Smooth muscle cell (in vitro differentiated cells): Measurements from ENCODE around the gene LRCOL1. TPM values are rescaled to one million over a fixed set of nuclear protein-coding genes. Genes with fewer than 3 reads are reported as not detected.

Source experiments
- DNase-seq: peaks from one replicate; lab custom pipeline; 2025; ENCODE audit not compliant: unreplicated experiment; lab: John Stamatoyannopoulos, UW
- H2AFZ ChIP-seq: fragments of 200-600 bp; sonication (generic); 2 replicates; pipeline ENCODE4 v1.6.0; 2016; ENCODE audit warnings: antibody characterized with exemption, low read depth, mild to moderate bottlenecking
- H3F3A ChIP-seq: fragments of 200-600 bp; sonication (generic); 2 replicates; pipeline ENCODE4 v1.6.0; 2017; ENCODE audit warnings: antibody characterized with exemption, low read depth
- H3K27ac ChIP-seq: fragments of 200-600 bp; sonication (generic); 2 replicates; pipeline ENCODE4 v1.5.1; 2016; ENCODE audit warnings: low read depth, mild to moderate bottlenecking
- H3K27me3 ChIP-seq: fragments of 200-600 bp; sonication (generic); 2 replicates; pipeline ENCODE4 v1.6.1; 2016; ENCODE audit warnings: low read depth, mild to moderate bottlenecking
- H3K36me3 ChIP-seq: fragments of 200-600 bp; sonication (generic); 2 replicates; pipeline ENCODE4 v1.5.1; 2016; ENCODE audit warnings: low read depth
- H3K4me1 ChIP-seq: fragments of 200-600 bp; sonication (generic); 2 replicates; pipeline ENCODE4 v1.5.1; 2016; ENCODE audit warnings: low read depth
- H3K4me2 ChIP-seq: fragments of 200-600 bp; sonication (generic); 2 replicates; pipeline ENCODE4 v1.6.0; 2016; ENCODE audit warnings: mild to moderate bottlenecking
- H3K4me3 ChIP-seq: fragments of 200-600 bp; sonication (generic); 2 replicates; pipeline ENCODE4 v1.5.1; 2016; ENCODE audit warnings: mild to moderate bottlenecking
- H3K79me2 ChIP-seq: fragments of 200-600 bp; sonication (generic); 2 replicates; pipeline ENCODE4 v1.6.0; 2016; ENCODE audit warnings: low read depth, mild to moderate bottlenecking
- H3K9ac ChIP-seq: fragments of 200-600 bp; sonication (generic); 2 replicates; pipeline ENCODE4 v1.6.0; 2016; ENCODE audit warnings: low read depth
- H3K9me3 ChIP-seq: fragments of 200-600 bp; sonication (generic); replicated peaks from 2 replicates; pipeline ENCODE4 v1.5.1; 2016; ENCODE audit warnings: low read depth
- H4K20me1 ChIP-seq: fragments of 200-600 bp; sonication (generic); 2 replicates; pipeline ENCODE4 v1.6.0; 2016; ENCODE audit warnings: low read depth
- WGBS: methylation state at CpG from one replicate; pipeline ENCODE4 v1.1.7; 2016; ENCODE audit warnings: low lambda C conversion rate; 5-methylcytosine and 5-hydroxymethylcytosine counted together
- polyA plus RNA-seq: library from polyadenylated mRNA; unstranded; fragments of >200 nt; fragmentation: Nextera tagmentation; extraction: Ambion mirVana; gene quantifications from 2 replicates; pipeline ENCODE4 v1.2.1, GENCODE V29; 2016
- total RNA-seq: library from RNA; depleted of rRNA; stranded (reverse); fragments of >200 nt; gene quantifications from 2 replicates; pipeline ENCODE4 v1.2.3, GENCODE V29; 2014
- TF ChIP-seq, protein P1 (sequence below): fragments of 200-600 bp; sonication (generic); IDR thresholded peaks from 2 replicates; pipeline ENCODE4 v1.5.1; 2017; ENCODE audit warnings: borderline replicate concordance, mild to moderate bottlenecking, antibody characterized with exemption; ENCODE audit not compliant: insufficient read depth, poor library complexity, severe bottlenecking

Gene LRCOL1
- total and polyA plus RNA-seq, 2 experiments from 2014 or later: not detected

- H3K79me2 ChIP-seq: no peaks in the 10 kb centered on the region
These were observed 10.7 kb upstream of the LRCOL1 start for GRCh38 chr12:132620899-132621656.

GRCh38 chr12:132620113-132620898 is 9.9 kb upstream of the LRCOL1 start:
- Histone ChIP-seq H3K9me3 (peaks cover 6% of the 10 kb centered on the region), H3K9ac (no peak overlapping the region), H4K20me1 (peaks cover 3% of the 10 kb centered on the region), H3K4me2 (no peak overlapping the region), H2AFZ (no peak overlapping the region), H3K4me1 (peaks cover 3% of the 10 kb centered on the region), H3K27ac (no peak overlapping the region), H3K36me3 (no peaks in the 10 kb centered on the region), H3K27me3 (peaks cover 50% of the 10 kb centered on the region), H3K4me3 (no peak overlapping the region), H3F3A (peaks cover 4% of the 10 kb centered on the region), H3K79me2 (no peaks in the 10 kb centered on the region)
- TF ChIP-seq, protein P1, sequence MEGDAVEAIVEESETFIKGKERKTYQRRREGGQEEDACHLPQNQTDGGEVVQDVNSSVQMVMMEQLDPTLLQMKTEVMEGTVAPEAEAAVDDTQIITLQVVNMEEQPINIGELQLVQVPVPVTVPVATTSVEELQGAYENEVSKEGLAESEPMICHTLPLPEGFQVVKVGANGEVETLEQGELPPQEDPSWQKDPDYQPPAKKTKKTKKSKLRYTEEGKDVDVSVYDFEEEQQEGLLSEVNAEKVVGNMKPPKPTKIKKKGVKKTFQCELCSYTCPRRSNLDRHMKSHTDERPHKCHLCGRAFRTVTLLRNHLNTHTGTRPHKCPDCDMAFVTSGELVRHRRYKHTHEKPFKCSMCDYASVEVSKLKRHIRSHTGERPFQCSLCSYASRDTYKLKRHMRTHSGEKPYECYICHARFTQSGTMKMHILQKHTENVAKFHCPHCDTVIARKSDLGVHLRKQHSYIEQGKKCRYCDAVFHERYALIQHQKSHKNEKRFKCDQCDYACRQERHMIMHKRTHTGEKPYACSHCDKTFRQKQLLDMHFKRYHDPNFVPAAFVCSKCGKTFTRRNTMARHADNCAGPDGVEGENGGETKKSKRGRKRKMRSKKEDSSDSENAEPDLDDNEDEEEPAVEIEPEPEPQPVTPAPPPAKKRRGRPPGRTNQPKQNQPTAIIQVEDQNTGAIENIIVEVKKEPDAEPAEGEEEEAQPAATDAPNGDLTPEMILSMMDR: no peak
- 82% methylated on average over 27 of the region's 29 CpGs for WGBS
- no peak for DNase-seq

More at GRCh38 chr12:132620899-132621656, 10.7 kb upstream of the LRCOL1 start:
- WGBS: 90% methylated on average over 20 of the region's 28 CpGs
- Histone ChIP-seq H3K4me2 (no peak overlapping the region), H3K4me3 (no peak overlapping the region), H3K36me3 (no peaks in the 10 kb centered on the region), H3K27ac (no peak overlapping the region), H3K27me3 (peaks cover 43% of the 10 kb centered on the region), H3K9ac (no peak overlapping the region), H3F3A (peaks cover 4% of the 10 kb centered on the region), H3K9me3 (peaks cover 6% of the 10 kb centered on the region), H3K4me1 (peaks cover 3% of the 10 kb centered on the region), H4K20me1 (peaks cover 3% of the 10 kb centered on the region), H2AFZ (no peak overlapping the region)
- TF ChIP-seq, protein P1: no peak
- no peak for DNase-seq

- H2AFZ ChIP-seq: no peak overlapping the region
- WGBS: 51% methylated on average over 32 of the region's 53 CpGs
- no peaks in the 10 kb centered on the region for H3K79me2 ChIP-seq
- peaks cover 6% of the 10 kb centered on the region for H3K9me3 ChIP-seq
- peaks cover 54% of the 10 kb centered on the region for H3K27me3 ChIP-seq
- no peak overlapping the region for H3K4me2 ChIP-seq
- no peak overlapping the region for H3K4me3 ChIP-seq
- no peak for DNase-seq
- H4K20me1 ChIP-seq: peaks cover 3% of the 10 kb centered on the region
- H3K27ac ChIP-seq: no peak overlapping the region
- H3F3A ChIP-seq: peaks cover 4% of the 10 kb centered on the region
- TF ChIP-seq, protein P1: no peak
- no peaks in the 10 kb centered on the region for H3K36me3 ChIP-seq
- H3K4me1 ChIP-seq: peaks cover 3% of the 10 kb centered on the region
- no peak overlapping the region for H3K9ac ChIP-seq
These were observed 9.2 kb upstream of the LRCOL1 start for GRCh38 chr12:132619386-132620112.
